Measurements from ENCODE around the gene EEFSEC. TPM values are rescaled to one million over a fixed set of nuclear protein-coding genes. Genes with fewer than 3 reads are reported as not detected.

The EEFSEC gene
- total RNA-seq, 1 donor from 2014 or later: 12.2 TPM

DNA sequence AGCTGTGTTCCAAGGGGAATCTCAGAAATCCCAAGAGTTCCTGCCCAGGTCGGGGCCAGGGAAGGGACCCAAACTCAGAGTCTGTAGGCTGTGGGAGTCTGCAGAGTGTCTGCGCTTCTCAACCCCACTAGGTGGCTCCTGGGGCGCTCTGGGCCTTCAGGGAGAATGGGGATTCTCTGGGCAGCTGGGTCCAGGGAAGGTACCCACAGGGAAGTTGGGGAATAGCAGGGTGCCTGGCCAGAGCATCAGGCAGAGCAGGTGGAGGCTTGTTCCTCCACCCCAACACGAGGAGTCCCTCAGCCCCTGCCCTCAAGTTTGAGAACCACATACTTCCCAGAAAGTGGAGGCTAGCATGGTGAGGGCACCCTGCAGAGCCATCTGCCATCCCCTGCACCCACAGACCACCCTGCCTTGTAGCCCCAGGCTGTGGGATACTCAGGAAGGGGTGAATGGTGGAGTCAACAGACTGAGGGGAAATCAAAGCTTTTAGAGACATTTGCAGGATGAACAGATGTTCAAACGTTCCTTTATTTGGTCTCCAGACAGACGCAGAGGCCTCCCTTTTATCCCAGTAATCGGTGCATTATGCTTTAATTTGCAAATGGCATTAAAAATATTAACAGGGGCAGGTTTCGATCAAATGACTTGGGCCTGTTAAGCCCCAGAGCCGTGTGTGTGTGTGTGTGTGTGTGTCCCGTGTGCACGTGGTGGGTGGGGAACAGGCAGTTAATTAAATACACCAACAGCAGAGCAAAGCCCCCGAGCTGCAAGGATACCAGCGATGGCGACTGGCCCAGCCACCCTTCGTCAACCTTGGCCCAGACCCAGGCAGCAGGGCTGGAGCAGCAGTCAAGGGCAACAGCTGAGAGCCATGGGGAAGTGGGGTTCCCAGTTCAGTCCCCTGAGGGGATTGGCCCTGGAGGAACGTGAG is 255.7 kb downstream of the EEFSEC start:
- DNase-seq (ENCODE audit: low spot score): no peak
- H3K36me3 Mint-ChIP-seq (ENCODE audit: low read depth): no peaks in the 10 kb centered on the region
- H3K27ac Mint-ChIP-seq (ENCODE audit: unreplicated experiment): no peak overlapping the region
- no peaks in the 10 kb centered on the region for H3K4me1 Mint-ChIP-seq (ENCODE audit: low read depth)
- H3K27me3 Mint-ChIP-seq (ENCODE audit: low read depth): peaks cover 4% of the 10 kb centered on the region
- TF ChIP-seq, protein P1, sequence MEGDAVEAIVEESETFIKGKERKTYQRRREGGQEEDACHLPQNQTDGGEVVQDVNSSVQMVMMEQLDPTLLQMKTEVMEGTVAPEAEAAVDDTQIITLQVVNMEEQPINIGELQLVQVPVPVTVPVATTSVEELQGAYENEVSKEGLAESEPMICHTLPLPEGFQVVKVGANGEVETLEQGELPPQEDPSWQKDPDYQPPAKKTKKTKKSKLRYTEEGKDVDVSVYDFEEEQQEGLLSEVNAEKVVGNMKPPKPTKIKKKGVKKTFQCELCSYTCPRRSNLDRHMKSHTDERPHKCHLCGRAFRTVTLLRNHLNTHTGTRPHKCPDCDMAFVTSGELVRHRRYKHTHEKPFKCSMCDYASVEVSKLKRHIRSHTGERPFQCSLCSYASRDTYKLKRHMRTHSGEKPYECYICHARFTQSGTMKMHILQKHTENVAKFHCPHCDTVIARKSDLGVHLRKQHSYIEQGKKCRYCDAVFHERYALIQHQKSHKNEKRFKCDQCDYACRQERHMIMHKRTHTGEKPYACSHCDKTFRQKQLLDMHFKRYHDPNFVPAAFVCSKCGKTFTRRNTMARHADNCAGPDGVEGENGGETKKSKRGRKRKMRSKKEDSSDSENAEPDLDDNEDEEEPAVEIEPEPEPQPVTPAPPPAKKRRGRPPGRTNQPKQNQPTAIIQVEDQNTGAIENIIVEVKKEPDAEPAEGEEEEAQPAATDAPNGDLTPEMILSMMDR (IDR thresholded peaks at IDR 0.05): no peak
- no peaks in the 10 kb centered on the region for H3K9me3 Mint-ChIP-seq (ENCODE audit: low read depth)
- no peak overlapping the region for H3K4me3 Mint-ChIP-seq (ENCODE audit: unreplicated experiment)

GRCh38 chr3:128409624-128410581 is 256.6 kb downstream of the EEFSEC start:
- Mint-ChIP-seq H3K4me1 (ENCODE audit: low read depth) (no peaks in the 10 kb centered on the region), H3K9me3 (ENCODE audit: low read depth) (no peaks in the 10 kb centered on the region), H3K4me3 (ENCODE audit: unreplicated experiment) (no peak overlapping the region), H3K36me3 (ENCODE audit: low read depth) (peaks cover 3% of the 10 kb centered on the region), H3K27ac (ENCODE audit: unreplicated experiment) (no peak overlapping the region), H3K27me3 (ENCODE audit: low read depth) (peaks cover 4% of the 10 kb centered on the region)
- no peak for DNase-seq (ENCODE audit: low spot score)
- TF ChIP-seq, protein P1 (IDR thresholded peaks at IDR 0.05): no peak

GRCh38 chr3:128410669-128411573 is 257.6 kb downstream of the EEFSEC start:
- Mint-ChIP-seq H3K36me3 (ENCODE audit: low read depth) (peaks cover 3% of the 10 kb centered on the region), H3K27ac (ENCODE audit: unreplicated experiment) (no peak overlapping the region), H3K27me3 (ENCODE audit: low read depth) (peaks cover 4% of the 10 kb centered on the region), H3K4me3 (ENCODE audit: unreplicated experiment) (no peak overlapping the region), H3K4me1 (ENCODE audit: low read depth) (no peaks in the 10 kb centered on the region), H3K9me3 (ENCODE audit: low read depth) (no peaks in the 10 kb centered on the region)
- TF ChIP-seq, protein P1 (IDR thresholded peaks at IDR 0.05): no peak
- DNase-seq (ENCODE audit: low spot score): no peak

- Mint-ChIP-seq H3K4me3 (ENCODE audit: unreplicated experiment) (no peak overlapping the region), H3K27me3 (ENCODE audit: low read depth) (peaks cover 4% of the 10 kb centered on the region), H3K4me1 (ENCODE audit: low read depth) (peaks cover 3% of the 10 kb centered on the region), H3K27ac (ENCODE audit: unreplicated experiment) (no peak overlapping the region), H3K9me3 (ENCODE audit: low read depth) (no peaks in the 10 kb centered on the region), H3K36me3 (ENCODE audit: low read depth) (peaks cover 3% of the 10 kb centered on the region)
- DNase-seq (ENCODE audit: low spot score): no peak
- TF ChIP-seq, protein P1 (IDR thresholded peaks at IDR 0.05): no peak
These were observed 258.3 kb downstream of the EEFSEC start for GRCh38 chr3:128411574-128412064.

All from chondrocyte (in vitro differentiated cells).